GM12891 (cell line): Measurements from ENCODE around the gene CHCHD6.

Experiments
- DNase-seq: peaks from one replicate; pipeline ENCODE4 v3.0.0; 2011; ENCODE audit warnings: low spot score; ENCODE audit not compliant: insufficient read length
- FAIRE-seq: peaks from 2 replicates; lab custom pipeline; 2011; peaks lifted over from hg19 to GRCh38; lab: Jason Lieb, UNC
- PAX5 ChIP-seq: IDR thresholded peaks from 2 replicates; pipeline ENCODE4 v1.6.1; 2011; ENCODE audit warnings: low read length, moderate library complexity, mild to moderate bottlenecking; ENCODE audit not compliant: insufficient read depth, severe bottlenecking
- POLR2A ChIP-seq: IDR thresholded peaks from 2 replicates; pipeline ENCODE4 v1.6.1; 2011; ENCODE audit warnings: low read depth, low read length, control low read depth
- POLR2AphosphoS5 ChIP-seq: IDR thresholded peaks from 2 replicates; pipeline ENCODE4 v1.6.1; 2011; ENCODE audit warnings: low read depth, low read length, control low read depth
- POU2F2 ChIP-seq: IDR thresholded peaks from 2 replicates; pipeline ENCODE4 v1.6.1; 2011; ENCODE audit warnings: low read depth, mild to moderate bottlenecking, control low read depth, low read length, moderate library complexity
- SPI1 ChIP-seq: IDR thresholded peaks from 2 replicates; pipeline ENCODE4 v1.6.1; 2011; ENCODE audit warnings: low read depth, low read length, control low read depth
- TAF1 ChIP-seq: IDR thresholded peaks from 2 replicates; pipeline ENCODE4 v1.6.1; 2011; ENCODE audit warnings: low read depth, low read length, control low read depth

The CHCHD6 gene

GRCh38 chr3:127003601-127004280 is 299.7 kb downstream of the CHCHD6 start:
- no peak for DNase-seq
- no peak for FAIRE-seq
- TF ChIP-seq TAF1, result no peak
- TF ChIP-seq PAX5, result no peak

GRCh38 chr3:127004641-127005397 is 300.8 kb downstream of the CHCHD6 start:
- DNase-seq (no peak), FAIRE-seq (no peak)
- TF ChIP-seq POU2F2 (no peak), TAF1 (no peak), PAX5 (no peak), SPI1 (no peak), POLR2A (no peak), POLR2AphosphoS5 (no peak)

DNA sequence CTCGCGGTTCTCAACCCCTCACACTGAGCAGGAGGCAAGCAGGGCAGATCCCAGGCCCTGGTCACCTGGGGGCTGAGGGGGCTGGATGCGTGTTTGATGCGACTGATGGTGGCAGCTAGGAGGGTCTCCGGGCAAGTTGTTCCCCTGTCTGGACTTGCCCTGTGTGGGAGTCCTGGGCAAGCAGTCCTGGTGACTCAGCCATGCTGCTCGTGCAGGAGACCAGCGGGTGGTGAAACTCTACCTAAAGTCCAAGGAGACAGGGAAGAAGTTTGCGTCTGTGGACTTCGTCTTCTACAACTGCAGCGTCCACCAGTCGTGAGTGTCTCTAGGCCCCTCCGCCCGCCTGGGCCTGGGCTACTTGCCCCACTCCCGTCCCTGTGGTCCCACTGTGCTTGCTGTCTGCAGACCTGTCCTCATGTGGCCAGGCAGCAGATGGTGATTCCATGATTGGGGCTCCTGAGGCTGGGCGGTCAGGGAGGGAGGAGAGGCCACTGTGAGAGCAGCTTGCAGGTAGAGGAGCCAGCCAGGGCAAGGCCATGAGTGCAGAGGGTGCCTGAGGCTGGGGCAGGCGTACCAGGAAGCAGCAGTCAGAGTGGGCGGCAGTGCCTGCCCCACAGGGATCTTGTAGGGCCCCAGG is 301.9 kb downstream of the CHCHD6 start:
- DNase-seq (no peak), FAIRE-seq (no peak)
- TF ChIP-seq POU2F2 (no peak), PAX5 (no peak), POLR2AphosphoS5 (no peak), SPI1 (no peak)

GRCh38 chr3:127006781-127007436 is 302.9 kb downstream of the CHCHD6 start:
- DNase-seq (no peak), FAIRE-seq (no peak)
- no peak for TF ChIP-seq TAF1
- no peak for TF ChIP-seq POLR2A
- TF ChIP-seq POLR2AphosphoS5, result no peak
- no peak for TF ChIP-seq POU2F2
- no peak for TF ChIP-seq PAX5

- TF ChIP-seq PAX5, result no peak
- no peak for TF ChIP-seq POU2F2
- TF ChIP-seq SPI1, result no peak
- TF ChIP-seq TAF1, result no peak
- TF ChIP-seq POLR2AphosphoS5, result no peak
- TF ChIP-seq POLR2A, result no peak
- FAIRE-seq, result no peak
- no peak for DNase-seq
Measured at GRCh38 chr3:127008236-127008635, 304.2 kb downstream of the CHCHD6 start.

DNA sequence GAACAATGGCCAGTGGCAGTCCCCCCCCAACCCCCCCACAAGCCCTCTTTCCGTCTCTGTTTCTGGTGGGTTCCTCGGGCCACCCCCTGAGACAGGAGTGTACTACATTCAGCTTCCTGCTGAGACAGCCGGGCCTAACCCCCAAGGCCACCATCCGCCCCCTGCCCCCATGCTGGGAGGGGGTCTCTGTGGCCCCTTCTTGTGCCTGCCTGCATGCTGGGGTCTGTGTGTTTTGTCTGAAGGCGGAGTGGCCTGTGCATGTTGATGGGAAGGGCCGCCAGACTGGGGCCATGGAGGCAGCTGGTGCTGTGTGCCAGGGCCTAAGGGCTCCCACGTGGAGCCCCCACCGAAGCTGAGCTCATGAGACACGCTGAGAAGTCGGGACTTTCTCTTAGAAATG is 305.5 kb downstream of the CHCHD6 start:
- no peak for FAIRE-seq
- no peak for DNase-seq
- TF ChIP-seq PAX5 (no peak), SPI1 (no peak), TAF1 (no peak), POLR2AphosphoS5 (no peak), POLR2A (no peak), POU2F2 (no peak)
